Right lung (tissue), 5 donors: Measurements from ENCODE around the gene AQP12B. TPM values are rescaled to one million over a fixed set of nuclear protein-coding genes. Genes with fewer than 3 reads are reported as not detected.

Experiments
- DNase-seq, 2 donors: peaks; one replicate each; pipeline ENCODE4 v3.0.0-alpha.2; 2013
- polyA plus RNA-seq, 5 donors: library from polyadenylated mRNA; unstranded; fragments of 120-200 nt; gene quantifications; one replicate each; pipeline versions ENCODE4 v1.2.1 to v1.2.3, GENCODE V29; 2013; ENCODE audit warnings: inconsistent platforms in 1 of 5, low replicate concordance in 1 of 5; ENCODE audit not compliant: insufficient read length in 5 of 5, insufficient read depth in 1 of 5

AQP12B gene
- polyA plus RNA-seq, 5 donors, result 0.05 TPM; not detected in 4

- no peak for DNase-seq
Observed at GRCh38 chr2:240648650-240649275, 33.9 kb downstream of the AQP12B start.

- no peak for DNase-seq
Observed at GRCh38 chr2:240648155-240648649, 34.5 kb downstream of the AQP12B start.

- no peak for DNase-seq
Observed at GRCh38 chr2:240647503-240648154, 35.1 kb downstream of the AQP12B start.

- no peak for DNase-seq
Observed at GRCh38 chr2:240646900-240647502, 35.7 kb downstream of the AQP12B start.

GRCh38 chr2:240646176-240646899 is 36.3 kb downstream of the AQP12B start:
- DNase-seq, result no peak

GRCh38 chr2:240645801-240646175 is 36.9 kb downstream of the AQP12B start:
- no peak for DNase-seq

GRCh38 chr2:240645346-240645745 is 37.3 kb downstream of the AQP12B start:
- DNase-seq, result no peak

GRCh38 chr2:240644859-240645301 is 37.8 kb downstream of the AQP12B start:
- no peak for DNase-seq

- no peak for DNase-seq
Observed at GRCh38 chr2:240644171-240644651, 38.5 kb downstream of the AQP12B start.

- no peak for DNase-seq
Observed at GRCh38 chr2:240643811-240644150, 38.9 kb downstream of the AQP12B start.

GRCh38 chr2:240643093-240643810 is 39.4 kb downstream of the AQP12B start:
- DNase-seq, result no peak

- no peak for DNase-seq
Observed at GRCh38 chr2:240642806-240643092, 39.9 kb downstream of the AQP12B start.

- no peak for DNase-seq
Observed at GRCh38 chr2:240642061-240642805, 40.5 kb downstream of the AQP12B start.

GRCh38 chr2:240640939-240641338 is 41.7 kb downstream of the AQP12B start:
- no peak for DNase-seq

GRCh38 chr2:240639566-240639965 is 43.1 kb downstream of the AQP12B start:
- DNase-seq, result no peak

- DNase-seq, result no peak
Observed at GRCh38 chr2:240638512-240639160, 44.0 kb downstream of the AQP12B start.

GRCh38 chr2:240637901-240638345 is 44.8 kb downstream of the AQP12B start:
- DNase-seq, result no peak

GRCh38 chr2:240637116-240637900 is 45.4 kb downstream of the AQP12B start:
- no peak for DNase-seq

- no peak for DNase-seq
Observed at GRCh38 chr2:240636563-240637115, 46.0 kb downstream of the AQP12B start.
